ENCODE measurements around the gene RUNDC3A. TPM values are rescaled to one million over a fixed set of nuclear protein-coding genes. Genes with fewer than 3 reads are reported as not detected.

Gene RUNDC3A
- total RNA-seq, 1 donor from 2014 or later, result 2.0 TPM

GRCh38 chr17:44321246-44322120 lies 13.1 kb downstream of the RUNDC3A start:
- Mint-ChIP-seq H3K27me3 (ENCODE audit: low read depth, unreplicated experiment) (peaks cover 12% of the 10 kb centered on the region), H3K27ac (ENCODE audit: unreplicated experiment) (no peak overlapping the region), H3K4me3 (ENCODE audit: unreplicated experiment) (no peak overlapping the region), H3K4me1 (ENCODE audit: low read depth, unreplicated experiment) (no peaks in the 10 kb centered on the region), H3K9me3 (ENCODE audit: unreplicated experiment) (peaks cover 4% of the 10 kb centered on the region), H3K36me3 (ENCODE audit: low read depth, unreplicated experiment) (peaks cover 12% of the 10 kb centered on the region)
- DNase-seq (ENCODE audit: low read depth) (no peak), FAIRE-seq (no peak)
- H3K9ac ChIP-seq (ENCODE audit: low read length), result no peak overlapping the region
- TF ChIP-seq EZH2 (IDR thresholded peaks at IDR 0.05; ENCODE audit: insufficient read depth, low read length) (no peak), CTCF (IDR thresholded peaks at IDR 0.05; ENCODE audit: insufficient read depth, low read depth, low read length) (no peak)
- no peak overlapping the region for H3K27ac ChIP-seq (ENCODE audit: low read depth, low read length)
- H3K9me3 ChIP-seq (ENCODE audit: insufficient read depth, low read depth, low read length), result no peaks in the 10 kb centered on the region
- H3K36me3 ChIP-seq (ENCODE audit: insufficient read depth, low read length), result peaks cover 6% of the 10 kb centered on the region
- H3K4me2 ChIP-seq (ENCODE audit: low read length), result no peak overlapping the region
- peaks cover 19% of the 10 kb centered on the region for H3K79me2 ChIP-seq (ENCODE audit: insufficient read depth, low read length)
- peaks cover 27% of the 10 kb centered on the region for H4K20me1 ChIP-seq (ENCODE audit: insufficient read depth, low read length)
- H2AFZ ChIP-seq (ENCODE audit: low read depth, low read length), result no peak overlapping the region
- H3K4me1 ChIP-seq (ENCODE audit: insufficient read depth, low read length), result peaks cover 10% of the 10 kb centered on the region
- no peak overlapping the region for H3K4me3 ChIP-seq (ENCODE audit: insufficient read depth, low read depth, low read length)
- peaks cover 8% of the 10 kb centered on the region for H3K27me3 ChIP-seq (ENCODE audit: insufficient read depth, low read length)

- Mint-ChIP-seq H3K27me3 (ENCODE audit: low read depth, unreplicated experiment) (peaks cover 5% of the 10 kb centered on the region), H3K4me3 (ENCODE audit: unreplicated experiment) (no peak overlapping the region), H3K9me3 (ENCODE audit: unreplicated experiment) (peaks cover 2% of the 10 kb centered on the region), H3K36me3 (ENCODE audit: low read depth, unreplicated experiment) (peaks cover 11% of the 10 kb centered on the region), H3K4me1 (ENCODE audit: low read depth, unreplicated experiment) (peaks cover 2% of the 10 kb centered on the region), H3K27ac (ENCODE audit: unreplicated experiment) (no peak overlapping the region)
- peaks cover 2% of the 10 kb centered on the region for H3K27me3 ChIP-seq (ENCODE audit: insufficient read depth, low read length)
- peaks cover 24% of the 10 kb centered on the region for H4K20me1 ChIP-seq (ENCODE audit: insufficient read depth, low read length)
- no peak for DNase-seq (ENCODE audit: low read depth)
- peaks cover 10% of the 10 kb centered on the region for H3K4me1 ChIP-seq (ENCODE audit: insufficient read depth, low read length)
- no peak for FAIRE-seq
- H3K9me3 ChIP-seq (ENCODE audit: insufficient read depth, low read depth, low read length), result no peaks in the 10 kb centered on the region
- no peak overlapping the region for H3K9ac ChIP-seq (ENCODE audit: low read length)
- H3K4me3 ChIP-seq (ENCODE audit: insufficient read depth, low read depth, low read length), result no peak overlapping the region
- TF ChIP-seq CTCF (IDR thresholded peaks at IDR 0.05; ENCODE audit: insufficient read depth, low read depth, low read length), result no peak
- no peak for TF ChIP-seq EZH2 (IDR thresholded peaks at IDR 0.05; ENCODE audit: insufficient read depth, low read length)
- H2AFZ ChIP-seq (ENCODE audit: low read depth, low read length), result no peak overlapping the region
- H3K27ac ChIP-seq (ENCODE audit: low read depth, low read length), result no peak overlapping the region
- H3K36me3 ChIP-seq (ENCODE audit: insufficient read depth, low read length), result peaks cover 6% of the 10 kb centered on the region
- H3K79me2 ChIP-seq (ENCODE audit: insufficient read depth, low read length), result peaks cover 19% of the 10 kb centered on the region
- no peak overlapping the region for H3K4me2 ChIP-seq (ENCODE audit: low read length)
Measured at GRCh38 chr17:44322236-44322895, 14.0 kb downstream of the RUNDC3A start.

All from astrocyte (in vitro differentiated cells and primary cell).